ENCODE data around the gene TSR3.

DNA sequence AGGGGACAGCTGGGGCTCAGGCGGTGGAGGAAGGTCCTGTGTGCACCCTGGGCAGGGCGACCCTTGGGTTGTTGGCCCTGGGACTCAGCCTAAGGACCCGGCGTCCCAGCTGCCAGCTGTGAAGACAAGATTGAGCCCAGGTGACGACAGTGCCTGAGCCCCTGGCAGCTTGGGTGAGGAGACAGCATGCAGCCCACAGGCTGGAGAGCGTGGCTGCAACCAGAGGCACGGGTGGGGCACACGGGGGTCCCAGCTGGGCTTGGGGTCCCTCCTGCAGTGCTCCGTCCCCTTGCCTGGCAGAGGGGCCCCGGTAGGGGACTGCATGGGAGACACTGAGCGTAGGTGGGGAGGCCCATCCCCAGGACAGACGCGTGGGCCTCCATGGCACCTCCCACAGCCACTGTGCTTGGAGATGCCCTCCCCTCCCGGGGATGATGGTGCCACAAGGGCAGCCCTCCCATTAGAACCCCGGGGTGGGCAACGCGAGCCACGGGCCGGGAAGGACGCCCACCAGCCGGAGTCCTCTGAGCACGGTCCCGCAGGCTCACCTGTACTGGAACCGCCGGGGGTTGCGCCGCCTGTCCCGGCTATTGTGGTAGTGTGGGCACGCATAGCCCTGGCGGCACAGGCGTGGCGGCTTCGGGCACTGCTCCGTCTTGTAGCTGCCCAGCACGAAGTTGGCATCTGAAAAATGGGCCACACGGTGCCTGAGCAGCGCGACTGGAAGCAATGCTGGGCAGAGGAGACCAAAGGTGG, 47.3 kb upstream of the TSR3 start:
- TF ChIP-seq CTCF (conservative IDR thresholded peaks at IDR 0.05; ENCODE audit: low read depth, low read length) = no peak
- no peak for TF ChIP-seq EZH2phosphoT487 (IDR thresholded peaks at IDR 0.05; ENCODE audit: borderline replicate concordance, low read length)
- no peak for TF ChIP-seq EZH2 (IDR thresholded peaks at IDR 0.05; ENCODE audit: low read length, unreplicated experiment)
